ENCODE measurements around the gene ZNF570.
A peak's percentile ranks its signal among the peaks of the same experiment; 100 is the strongest.

Gene ZNF570

DNA sequence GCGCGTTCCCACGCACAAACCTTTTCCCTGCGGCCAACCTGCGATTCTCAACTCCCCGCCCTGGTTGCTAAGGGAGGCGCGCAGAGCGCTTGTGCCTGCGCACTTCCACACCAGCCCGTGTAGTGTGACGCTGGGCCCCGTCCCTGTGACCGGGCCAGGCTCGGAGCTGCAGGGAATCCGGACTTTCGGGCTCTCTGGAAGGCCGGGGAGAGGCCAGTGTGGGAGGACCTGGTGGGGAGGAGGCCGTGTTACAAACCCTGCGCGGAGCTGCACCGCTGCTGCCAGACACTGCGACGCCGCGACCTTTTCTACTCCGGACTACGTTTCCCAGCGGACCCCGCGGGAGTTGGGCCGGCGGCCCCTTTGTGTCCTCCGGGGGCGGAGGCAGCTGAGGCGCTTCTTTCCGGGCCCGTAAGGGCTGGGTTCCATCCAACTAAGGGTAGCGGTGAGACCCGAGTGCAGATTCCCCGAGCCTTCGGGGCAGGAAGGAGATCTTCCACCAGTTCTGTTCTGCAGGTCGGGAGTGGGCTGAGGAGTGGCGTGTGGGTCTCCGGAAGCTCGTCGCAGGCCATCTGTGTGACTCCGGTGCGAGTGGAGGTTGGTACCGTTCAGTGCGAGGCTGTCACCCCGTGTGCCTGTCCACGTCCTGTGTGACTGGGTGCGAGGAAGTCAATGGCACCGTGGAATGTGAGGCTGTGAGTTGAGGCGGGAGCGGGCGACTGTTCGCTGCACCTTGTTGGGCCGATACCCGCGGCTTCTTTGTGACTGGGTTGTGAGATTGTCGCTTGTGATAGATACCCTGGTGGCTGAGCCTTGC, at the start of gene ZNF570:
TSS of gene ZNF570 (plus strand) at position 396 of the 817 bp plus-strand sequence. CDS start 999 bp downstream, outside the sequence.
- peak; percentile 88 for DNase-seq

DNA sequence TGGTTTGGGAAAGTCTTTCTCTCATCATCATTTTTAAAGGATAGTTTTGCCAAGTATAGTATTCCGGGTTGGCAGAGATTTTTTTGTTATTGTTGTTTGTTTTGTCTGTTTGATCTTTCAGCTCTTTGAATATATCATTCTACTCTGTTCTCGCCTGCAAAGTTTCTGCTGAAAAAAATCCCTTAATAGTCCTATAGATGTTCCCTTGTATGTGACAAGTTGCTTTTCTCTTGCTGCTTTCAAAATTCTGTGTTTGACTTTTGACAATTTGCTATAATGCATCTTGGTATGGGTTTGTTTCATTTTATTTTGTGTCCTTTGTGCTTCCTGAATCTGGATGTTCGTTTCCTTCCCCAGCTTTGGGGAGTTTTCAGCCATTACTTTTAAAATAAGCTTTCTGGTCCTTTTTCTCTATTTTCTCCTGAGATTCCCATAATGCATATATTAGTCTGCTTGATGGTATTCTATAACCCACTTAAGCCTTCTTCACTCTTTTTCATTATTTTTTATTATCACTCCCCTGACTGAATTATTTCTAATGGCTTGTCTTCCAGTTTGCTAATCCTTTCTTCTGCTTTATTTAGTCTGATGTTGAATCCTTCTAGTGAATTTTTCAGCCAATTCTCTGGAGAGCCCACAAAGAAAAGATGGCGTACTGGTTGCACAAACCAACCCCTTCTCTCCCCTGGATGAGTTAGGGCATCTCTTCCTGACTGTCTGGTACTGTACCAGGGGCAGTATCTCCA, 16.5 kb upstream of the ZNF570 start:
- DNase-seq = no peak

DNA sequence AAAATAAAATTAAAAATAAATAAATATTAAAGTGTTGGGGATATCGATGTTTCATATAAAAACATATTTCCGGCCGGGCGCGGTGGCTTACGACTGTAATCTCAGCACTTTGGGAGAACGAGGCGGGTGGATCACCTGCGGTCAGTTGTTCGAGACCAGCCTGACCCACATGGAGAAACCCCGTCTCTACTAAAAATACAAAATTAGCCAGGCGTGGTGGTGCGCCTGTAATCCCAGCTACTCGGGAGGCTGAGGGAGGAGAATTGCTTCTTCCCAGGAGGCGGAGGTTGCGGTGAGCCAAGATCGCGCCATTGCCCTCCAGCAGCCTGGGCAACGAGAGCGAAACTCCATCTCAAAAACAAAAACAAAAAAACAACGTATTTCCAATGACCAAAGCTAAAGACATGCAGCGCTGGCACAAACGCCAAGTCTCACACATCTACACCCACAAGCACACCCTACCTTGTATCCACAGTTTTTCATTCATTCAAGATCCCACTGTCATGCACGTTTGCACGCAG, 2.8 kb upstream of the ZNF570 start:
- no peak for DNase-seq

DNA sequence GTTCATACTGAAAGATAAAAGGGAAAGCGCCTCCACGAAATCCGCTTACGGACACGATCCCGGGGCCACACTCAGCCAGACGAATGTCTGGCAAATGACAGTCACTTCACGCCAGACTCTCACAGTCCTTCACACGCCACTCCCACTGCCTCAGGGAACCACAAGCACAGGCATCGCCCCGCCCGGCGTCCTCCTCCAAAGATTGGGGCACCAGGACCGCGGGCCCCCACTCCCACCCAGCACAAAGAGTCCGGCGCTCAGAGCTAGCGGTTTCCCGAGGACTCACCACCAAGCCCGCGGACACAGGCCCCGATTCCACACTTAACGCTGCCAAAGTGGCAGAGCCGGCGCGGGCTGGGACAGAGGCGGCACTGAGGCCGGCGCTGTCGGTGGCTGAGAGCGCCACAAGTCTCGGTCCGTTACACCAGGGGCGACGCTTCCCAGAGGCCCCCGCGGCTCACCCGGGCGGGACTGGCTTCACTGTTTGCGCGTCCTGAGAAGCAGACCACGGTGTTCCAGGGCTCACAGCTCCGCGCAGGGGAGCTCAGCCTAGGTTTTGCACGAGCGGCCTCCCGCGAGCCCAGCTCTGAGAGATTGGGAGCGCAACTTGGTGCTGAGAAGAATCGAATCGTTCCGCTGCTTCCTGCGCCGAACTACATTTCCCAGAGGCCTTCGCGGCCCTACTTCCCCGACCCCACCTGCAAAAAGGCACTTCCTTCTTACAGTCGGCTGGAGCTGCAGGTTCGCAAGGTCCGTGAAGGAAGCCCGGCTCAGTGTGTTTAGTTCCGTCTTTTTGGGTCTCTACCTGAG, 2.2 kb upstream of the ZNF570 start, which contains the start of gene ZNF569:
TSS of gene ZNF569 (minus strand) at position 647 of the 810 bp plus-strand sequence. CDS start 22,523 bp downstream, outside the sequence.
- DNase-seq = peak; percentile 89

DNA sequence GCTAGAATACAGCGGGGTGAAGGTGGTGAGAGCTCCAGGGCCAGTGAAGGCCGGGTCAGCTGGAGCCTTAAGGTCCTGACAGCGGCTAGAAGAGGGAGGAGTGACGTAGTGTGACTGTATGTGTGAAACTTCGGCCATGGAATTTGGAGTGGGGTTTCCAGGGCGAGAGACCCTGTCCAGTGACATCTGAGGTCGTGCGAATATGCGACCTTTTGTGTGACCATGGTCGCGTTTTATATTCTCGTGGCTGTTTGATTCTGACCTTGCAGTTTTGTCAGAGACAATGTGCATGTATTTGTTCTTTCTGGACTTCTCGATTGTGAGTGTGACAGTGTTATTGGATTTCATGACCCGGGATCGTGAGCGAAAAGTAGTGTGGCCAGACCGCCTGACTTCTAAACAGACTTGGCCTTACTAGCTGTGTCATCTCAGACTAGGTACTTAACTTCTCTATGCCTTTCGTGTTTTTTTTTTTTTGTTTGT, 1.5 kb upstream of the ZNF570 start:
- DNase-seq = no peak

DNA sequence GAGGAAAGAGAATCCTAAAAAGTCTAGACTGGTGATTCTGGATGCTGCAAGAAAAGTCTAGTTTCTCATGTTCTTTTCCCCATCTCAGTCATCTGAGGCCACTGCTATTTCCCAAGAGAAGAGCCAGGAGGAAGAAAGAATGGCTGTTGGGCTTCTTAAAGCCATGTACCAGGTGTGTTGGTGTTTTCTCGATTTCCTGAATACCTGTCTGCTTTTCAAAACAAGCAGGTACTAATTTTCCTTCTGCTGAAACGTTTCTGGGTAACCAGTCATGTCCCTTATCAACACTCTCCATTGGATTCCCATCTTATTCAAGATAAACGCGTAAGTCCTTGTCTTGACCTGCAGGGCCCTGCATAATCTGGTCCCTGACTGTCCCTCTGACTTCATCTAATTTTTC, 1.1 kb downstream of the ZNF570 start:
- no peak for DNase-seq

DNA sequence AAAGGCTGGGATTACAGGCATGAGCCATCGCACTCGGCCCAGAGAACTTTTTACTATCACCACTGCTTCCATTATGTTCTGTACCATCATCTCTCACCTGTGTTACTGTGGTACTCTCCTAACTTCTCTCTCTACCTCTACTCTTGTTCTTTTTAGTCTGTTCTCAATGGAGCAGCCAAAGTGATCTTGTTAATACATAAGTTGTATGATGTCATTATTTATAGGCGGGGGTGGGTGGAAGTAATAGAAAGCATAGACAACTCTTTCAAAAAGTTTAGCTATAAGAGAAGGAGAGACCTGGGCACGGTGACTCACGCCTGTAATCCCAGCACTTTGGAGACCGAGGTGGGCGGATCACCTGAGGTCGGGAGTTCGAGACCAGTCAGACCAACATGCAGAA, 3.0 kb downstream of the ZNF570 start:
- DNase-seq = no peak

DNA sequence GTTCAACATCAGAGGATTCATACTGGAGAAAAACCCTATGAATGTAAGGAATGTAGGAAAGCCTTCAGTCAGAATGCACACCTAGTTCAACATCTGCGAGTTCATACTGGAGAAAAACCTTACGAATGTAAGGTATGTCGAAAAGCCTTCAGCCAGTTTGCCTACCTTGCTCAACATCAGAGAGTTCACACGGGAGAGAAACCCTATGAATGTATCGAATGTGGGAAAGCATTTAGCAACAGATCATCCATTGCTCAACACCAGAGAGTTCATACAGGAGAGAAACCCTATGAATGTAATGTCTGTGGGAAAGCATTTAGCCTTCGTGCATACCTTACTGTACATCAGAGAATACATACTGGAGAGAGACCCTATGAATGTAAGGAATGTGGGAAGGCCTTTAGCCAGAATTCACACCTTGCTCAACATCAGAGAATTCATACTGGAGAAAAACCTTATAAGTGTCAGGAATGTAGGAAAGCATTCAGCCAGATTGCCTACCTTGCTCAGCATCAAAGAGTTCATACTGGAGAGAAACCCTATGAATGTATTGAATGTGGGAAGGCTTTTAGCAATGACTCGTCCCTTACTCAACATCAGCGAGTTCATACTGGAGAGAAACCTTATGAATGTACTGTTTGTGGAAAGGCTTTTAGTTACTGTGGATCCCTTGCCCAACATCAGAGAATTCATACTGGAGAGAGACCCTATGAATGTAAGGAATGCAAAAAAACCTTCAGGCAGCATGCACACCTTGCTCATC, 15.4 kb downstream of the ZNF570 start:
- DNase-seq = no peak

DNA sequence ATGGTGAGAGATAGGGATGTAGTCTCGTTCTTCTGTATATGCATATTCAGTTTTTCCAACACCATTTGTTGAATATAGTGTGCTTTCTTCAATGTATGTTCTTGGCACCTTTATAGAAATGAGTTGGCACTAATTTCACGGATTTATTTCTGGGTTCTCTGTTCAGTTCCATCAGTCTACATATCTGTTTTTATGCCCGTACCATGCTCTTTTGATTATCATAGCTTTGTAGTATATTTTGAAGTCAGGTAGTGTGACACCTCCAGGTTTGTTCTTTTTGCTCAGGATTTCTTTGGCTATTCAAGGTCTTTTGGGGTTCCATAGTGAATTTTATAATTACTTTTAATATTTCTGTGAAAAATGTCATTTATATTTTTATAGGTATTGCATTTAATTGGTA, 23.1 kb downstream of the ZNF570 start:
- DNase-seq = no peak

DNA sequence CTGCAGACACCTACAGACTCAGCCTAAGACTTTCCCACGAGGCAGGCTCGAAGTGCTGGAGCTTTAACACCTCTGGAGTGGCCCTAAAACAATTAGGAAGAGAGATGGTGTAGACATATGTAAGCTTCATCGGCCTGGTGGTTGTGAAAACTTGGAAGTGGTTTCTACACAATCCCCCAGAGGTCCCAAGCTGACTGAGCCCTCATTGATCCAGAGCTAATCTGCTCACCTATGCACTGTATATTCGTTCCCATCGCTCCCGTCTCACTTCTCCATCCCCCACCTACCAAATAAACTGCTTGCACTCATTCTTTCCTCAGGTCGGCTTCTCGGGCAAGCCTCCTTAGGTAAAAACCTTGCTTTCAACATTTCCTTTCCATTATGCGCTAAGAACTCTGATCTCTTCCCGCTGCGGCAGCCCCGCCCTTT, 36.8 kb downstream of the ZNF570 start:
- no peak for DNase-seq

DNA sequence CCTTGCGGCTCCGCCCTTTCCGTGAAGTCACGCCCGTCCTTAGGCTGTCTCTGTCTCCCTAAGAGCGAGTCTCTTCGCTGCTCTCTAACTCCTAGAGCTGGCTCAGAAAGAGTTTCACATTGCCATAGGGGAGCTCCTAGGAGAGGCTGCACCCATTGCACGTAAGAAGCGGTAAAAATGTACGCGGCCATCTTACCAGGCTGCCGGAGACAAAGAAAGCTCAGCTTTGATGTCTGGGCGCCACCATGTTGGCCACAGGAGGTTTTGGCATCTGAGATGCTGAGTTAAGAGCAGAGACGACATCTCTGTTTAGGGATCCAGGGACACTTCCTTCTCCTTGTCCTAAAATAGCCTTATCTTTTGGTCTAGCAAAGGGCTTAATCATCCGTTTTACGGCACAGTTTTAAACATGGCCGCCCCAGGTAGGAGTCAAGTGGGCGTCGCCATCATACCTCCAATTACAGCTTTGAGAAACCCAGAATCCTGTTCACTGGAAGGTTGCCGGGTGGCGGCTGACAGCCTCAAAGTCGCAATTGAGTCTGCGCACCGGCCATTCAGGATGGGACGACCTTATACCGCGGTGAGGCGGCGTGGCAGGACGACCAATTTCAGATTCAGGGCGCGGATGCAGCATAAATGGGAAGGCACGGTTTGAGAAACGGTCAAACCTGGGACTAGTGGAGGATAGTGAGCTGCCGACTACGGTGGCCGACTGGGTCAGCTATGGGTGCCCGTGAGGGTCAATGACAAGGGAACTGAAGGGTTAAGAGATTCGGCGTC, 37.4 kb downstream of the ZNF570 start, which contains the start of gene ZNF793:
TSS of gene ZNF793 (plus strand) at position 553 of the 780 bp plus-strand sequence. CDS start 16,501 bp downstream, outside the sequence.
- DNase-seq = peak; percentile 78

DNA sequence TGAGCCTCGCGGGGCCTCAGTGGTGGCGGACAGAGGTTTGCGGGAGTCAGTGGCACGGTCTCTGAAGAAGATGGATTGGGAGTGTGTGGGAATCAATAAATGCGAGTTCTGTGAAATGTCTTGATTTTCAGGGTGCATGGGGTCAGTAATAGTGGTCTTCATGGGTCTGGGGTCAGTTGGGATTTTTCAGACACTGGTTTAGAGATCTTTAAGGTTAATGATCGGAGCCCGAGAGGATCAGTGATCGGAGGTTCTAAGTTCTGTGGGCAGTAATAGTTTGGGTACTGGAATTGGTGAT, 38.0 kb downstream of the ZNF570 start:
- no peak for DNase-seq

DNA sequence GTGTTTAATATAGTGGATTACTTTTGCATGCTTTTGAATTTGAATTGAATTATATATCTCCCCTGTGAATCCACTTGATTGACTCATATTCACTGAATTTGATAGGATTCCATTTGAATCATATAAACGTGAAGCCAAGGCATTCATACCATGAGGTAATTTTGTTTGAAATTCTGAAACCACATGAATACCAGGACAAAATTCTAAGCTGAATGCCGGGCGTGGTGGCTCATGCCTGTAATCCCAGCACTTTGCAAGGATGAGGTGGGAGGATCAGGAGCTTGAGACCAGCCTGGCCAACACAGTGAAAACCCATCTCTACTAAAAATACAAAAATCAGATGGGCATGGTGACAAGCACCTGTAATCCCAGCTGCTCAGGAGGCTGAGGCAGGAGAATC, 42.0 kb downstream of the ZNF570 start:
- no peak for DNase-seq

DNA sequence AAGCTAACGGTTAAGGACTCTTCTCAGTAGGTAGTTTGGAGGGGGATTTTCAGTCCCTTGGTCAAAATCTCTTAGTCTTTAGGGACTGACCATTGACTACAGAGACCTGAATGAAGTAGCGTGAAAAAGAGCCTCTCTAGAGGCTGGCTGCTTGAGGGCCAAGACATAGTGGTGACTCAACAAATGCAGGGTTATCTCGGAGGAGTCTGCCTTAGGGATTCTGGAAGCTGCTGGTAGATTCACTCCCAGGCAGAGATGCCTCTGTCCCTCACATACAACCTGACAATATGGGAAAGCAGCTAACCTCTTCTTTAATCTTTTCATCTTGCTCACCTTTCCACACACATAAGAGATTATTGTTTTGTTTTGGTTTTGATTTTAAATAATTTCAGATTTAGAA, 42.7 kb downstream of the ZNF570 start:
- no peak for DNase-seq

DNA sequence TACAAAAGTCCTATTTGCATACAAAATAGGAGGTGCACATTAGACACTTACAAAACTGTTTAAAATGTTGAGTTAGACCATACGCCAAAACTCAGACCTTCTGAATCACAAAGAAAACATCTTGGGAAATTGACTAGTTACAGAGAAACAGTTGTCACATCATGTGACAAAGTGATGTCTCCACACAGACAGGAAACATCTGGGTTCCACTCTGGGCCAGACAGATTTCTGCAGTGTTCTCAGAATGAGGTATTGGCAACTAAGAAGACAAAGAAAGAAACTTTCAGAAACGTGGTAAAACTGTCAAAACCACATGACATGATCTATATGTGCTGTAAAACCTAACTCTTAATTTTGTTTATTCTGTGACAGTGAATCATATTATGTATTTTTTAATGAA, 44.2 kb downstream of the ZNF570 start:
- DNase-seq = no peak

DNA sequence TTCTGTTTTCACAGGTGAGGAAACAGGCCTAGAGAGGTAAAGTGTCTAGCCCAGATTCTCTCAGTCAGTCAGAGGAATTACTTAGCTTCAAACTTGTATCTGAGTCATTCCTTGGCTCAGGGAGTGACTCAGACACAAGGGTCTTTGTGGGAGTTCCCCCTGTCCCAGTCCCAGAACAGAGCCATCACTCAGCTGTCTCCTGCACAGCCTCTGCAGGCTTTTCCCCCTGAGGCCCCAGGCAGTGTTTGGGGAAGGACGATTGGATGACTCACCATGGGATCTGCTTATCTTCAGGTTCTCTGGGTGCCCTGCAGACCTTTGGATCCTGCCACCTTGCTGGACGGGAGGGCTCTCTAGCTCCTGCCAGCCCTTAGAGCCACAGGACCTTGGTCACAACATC, 50.7 kb downstream of the ZNF570 start:
- no peak for DNase-seq

DNA sequence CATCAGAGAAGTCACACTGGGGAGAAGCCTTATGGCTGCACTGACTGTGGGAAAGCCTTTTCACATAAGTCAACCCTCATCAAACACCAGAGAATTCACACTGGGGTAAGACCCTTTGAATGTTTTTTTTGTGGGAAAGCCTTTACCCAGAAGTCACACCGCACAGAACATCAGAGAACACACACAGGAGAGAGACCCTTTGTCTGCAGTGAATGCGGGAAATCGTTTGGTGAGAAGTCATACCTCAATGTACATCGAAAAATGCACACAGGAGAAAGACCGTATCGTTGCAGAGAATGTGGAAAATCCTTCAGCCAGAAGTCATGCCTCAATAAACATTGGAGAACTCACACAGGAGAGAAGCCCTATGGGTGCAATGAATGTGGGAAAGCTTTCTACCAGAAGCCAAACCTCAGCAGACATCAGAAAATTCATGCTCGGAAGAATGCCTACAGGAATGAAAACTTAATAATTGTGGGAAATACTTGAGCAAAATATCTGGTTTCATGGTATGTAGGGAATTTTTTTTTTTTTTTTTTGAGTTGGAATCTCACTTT, 68.3 kb downstream of the ZNF570 start:
- no peak for DNase-seq
